Measurements from ENCODE around the gene MYRIP.

DNA sequence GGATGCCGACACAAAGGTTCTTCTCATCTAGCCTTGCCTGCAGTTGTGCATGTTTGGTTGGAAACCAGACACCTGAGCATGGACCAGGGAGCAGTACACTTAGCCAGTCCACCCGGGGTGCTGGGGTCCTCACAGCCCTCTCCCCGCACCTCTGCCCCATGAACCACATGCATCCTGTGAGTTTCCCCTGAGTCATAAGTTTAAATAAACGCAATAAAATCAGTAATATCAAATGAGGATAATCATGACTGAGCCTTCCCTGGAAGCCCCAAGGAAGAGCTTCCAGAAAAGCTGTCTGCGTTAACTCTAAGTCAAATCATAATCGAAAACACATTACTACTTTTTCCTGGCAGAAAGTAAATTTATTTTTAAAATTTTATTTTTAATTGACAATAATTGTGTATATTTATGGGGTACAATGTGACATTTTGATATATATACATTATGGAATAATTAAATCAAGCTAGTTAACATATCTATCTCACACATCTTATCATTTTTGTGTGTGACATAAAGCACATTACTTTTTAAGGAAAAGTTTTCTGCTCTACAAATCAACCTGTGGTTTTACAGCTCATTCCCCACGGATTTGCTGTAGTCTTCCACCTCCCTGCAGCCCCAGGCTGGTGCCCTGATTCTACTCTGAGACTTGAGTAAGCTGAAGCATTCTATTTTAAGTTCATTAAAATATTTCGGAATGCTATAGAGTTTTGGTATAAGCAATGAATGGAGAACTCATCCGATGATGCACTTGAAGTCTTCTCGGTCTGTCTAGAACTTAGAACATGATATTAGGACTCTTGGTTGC lies 334.1 kb downstream of the MYRIP start:
- TF ChIP-seq, protein P1, sequence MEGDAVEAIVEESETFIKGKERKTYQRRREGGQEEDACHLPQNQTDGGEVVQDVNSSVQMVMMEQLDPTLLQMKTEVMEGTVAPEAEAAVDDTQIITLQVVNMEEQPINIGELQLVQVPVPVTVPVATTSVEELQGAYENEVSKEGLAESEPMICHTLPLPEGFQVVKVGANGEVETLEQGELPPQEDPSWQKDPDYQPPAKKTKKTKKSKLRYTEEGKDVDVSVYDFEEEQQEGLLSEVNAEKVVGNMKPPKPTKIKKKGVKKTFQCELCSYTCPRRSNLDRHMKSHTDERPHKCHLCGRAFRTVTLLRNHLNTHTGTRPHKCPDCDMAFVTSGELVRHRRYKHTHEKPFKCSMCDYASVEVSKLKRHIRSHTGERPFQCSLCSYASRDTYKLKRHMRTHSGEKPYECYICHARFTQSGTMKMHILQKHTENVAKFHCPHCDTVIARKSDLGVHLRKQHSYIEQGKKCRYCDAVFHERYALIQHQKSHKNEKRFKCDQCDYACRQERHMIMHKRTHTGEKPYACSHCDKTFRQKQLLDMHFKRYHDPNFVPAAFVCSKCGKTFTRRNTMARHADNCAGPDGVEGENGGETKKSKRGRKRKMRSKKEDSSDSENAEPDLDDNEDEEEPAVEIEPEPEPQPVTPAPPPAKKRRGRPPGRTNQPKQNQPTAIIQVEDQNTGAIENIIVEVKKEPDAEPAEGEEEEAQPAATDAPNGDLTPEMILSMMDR (IDR thresholded peaks at IDR 0.05 in 8 of 11, conservative IDR thresholded peaks at IDR 0.05 in 3 of 11) = no peak
- TF ChIP-seq POLR2AphosphoS5 (IDR thresholded peaks at IDR 0.05) (no peak), POLR2A (IDR thresholded peaks at IDR 0.05) (no peak)
